NCI-H460 (cell line): ENCODE results near the gene ADAMTS17. TPM values are rescaled to one million over a fixed set of nuclear protein-coding genes. Genes with fewer than 3 reads are reported as not detected.
A peak's percentile ranks its signal among the peaks of the same experiment; 100 is the strongest.

Experiments used
- DNase-seq: peaks from one replicate; pipeline ENCODE4 v3.0.0-alpha.2; 2016; ENCODE audit warnings: low read depth; ENCODE audit errors: extremely low read depth
- total RNA-seq: library from RNA; depleted of rRNA; stranded (reverse); fragments of >200 nt; shearing (Covaris generic); gene quantifications from 2 replicates; pipeline ENCODE4 v1.2.3, GENCODE V29; 2014

Gene ADAMTS17
- total RNA-seq, 1 experiment from 2014 or later: 0.15 TPM

GRCh38 chr15:100255644-100256043 is 86.1 kb downstream of the ADAMTS17 start:
- DNase-seq: no peak

GRCh38 chr15:100254691-100255090 is 87.1 kb downstream of the ADAMTS17 start:
- no peak for DNase-seq

- DNase-seq: no peak
Measured at GRCh38 chr15:100254285-100254684, 87.5 kb downstream of the ADAMTS17 start.

- no peak for DNase-seq
Measured at GRCh38 chr15:100253640-100254039, 88.1 kb downstream of the ADAMTS17 start.

GRCh38 chr15:100252779-100253417 is 88.9 kb downstream of the ADAMTS17 start:
- DNase-seq: no peak

- DNase-seq: no peak
Measured at GRCh38 chr15:100252359-100252758, 89.4 kb downstream of the ADAMTS17 start.

- DNase-seq: no peak
Measured at GRCh38 chr15:100250176-100250800, 91.5 kb downstream of the ADAMTS17 start.

GRCh38 chr15:100249096-100249815 is 92.5 kb downstream of the ADAMTS17 start:
- no peak for DNase-seq

- DNase-seq: no peak
Measured at GRCh38 chr15:100248236-100248635, 93.5 kb downstream of the ADAMTS17 start.

GRCh38 chr15:100247228-100248225 is 94.2 kb downstream of the ADAMTS17 start:
- DNase-seq: no peak

GRCh38 chr15:100245855-100246254 is 95.9 kb downstream of the ADAMTS17 start:
- DNase-seq: no peak

GRCh38 chr15:100245487-100245820 is 96.3 kb downstream of the ADAMTS17 start:
- no peak for DNase-seq

- DNase-seq: no peak
Measured at GRCh38 chr15:100244796-100245486, 96.8 kb downstream of the ADAMTS17 start.

GRCh38 chr15:100242989-100243388 is 98.8 kb downstream of the ADAMTS17 start:
- no peak for DNase-seq

- DNase-seq: peak; percentile 51
Measured at GRCh38 chr15:100241572-100242482, 99.9 kb downstream of the ADAMTS17 start.

- no peak for DNase-seq
Measured at GRCh38 chr15:100236981-100237720, 104.6 kb downstream of the ADAMTS17 start.

GRCh38 chr15:100235030-100235617 is 106.7 kb downstream of the ADAMTS17 start:
- DNase-seq: no peak
